Activated B cell treated with CpG ODN at 0.5 μM for 24 hours (primary cell): Measurements from ENCODE around the gene FBXW4. TPM values are rescaled to one million over a fixed set of nuclear protein-coding genes. Genes with fewer than 3 reads are reported as not detected.
"Not testable (repeated sequence)": the region's sequence is repeated elsewhere in the genome, so short reads cannot be mapped to it uniquely, and the experiment has no call there.

Source experiments
- ATAC-seq: fragments of 200-7000 bp; cut with Tn5 transposase; one replicate; pipeline ENCODE4 v1.10.0; 2021; ENCODE audit warnings: low read depth, mild to moderate bottlenecking, moderate library complexity
- CTCF ChIA-PET: fragments of 350-600 bp; sonication (Branson Sonifier 250); formaldehyde crosslinking; loops from one replicate; lab custom pipeline; 2021; ENCODE audit warnings: antibody characterized with exemption; lab: Charles Lee
- POLR2A ChIA-PET: fragments of 350-600 bp; sonication (Branson Sonifier 250); formaldehyde crosslinking; loops from one replicate; lab custom pipeline; 2021; ENCODE audit warnings: antibody characterized with exemption; lab: Charles Lee
- DNase-seq: peaks from one replicate; pipeline ENCODE4 v3.0.0; 2022
- H3K27ac Mint-ChIP-seq: one replicate; pipeline ENCODE4 v1.8.0; 2020; ENCODE audit warnings: mixed read lengths
- H3K27me3 Mint-ChIP-seq: one replicate; pipeline ENCODE4 v1.8.0; 2021; ENCODE audit warnings: mixed read lengths
- H3K36me3 Mint-ChIP-seq: one replicate; pipeline ENCODE4 v1.8.0; 2021; ENCODE audit warnings: low read depth, mixed read lengths
- H3K4me1 Mint-ChIP-seq: one replicate; pipeline ENCODE4 v1.8.0; 2021; ENCODE audit warnings: mixed read lengths
- H3K4me3 Mint-ChIP-seq: one replicate; pipeline ENCODE4 v1.8.0; 2020; ENCODE audit warnings: mild to moderate bottlenecking, mixed read lengths
- H3K9me3 Mint-ChIP-seq: one replicate; pipeline ENCODE4 v1.8.0; 2020; ENCODE audit warnings: mixed read lengths
- CTCF ChIP-seq: fragments of 200-600 bp; IDR thresholded peaks from one replicate; pipeline ENCODE4 v1.8.0; 2022; ENCODE audit warnings: antibody characterized with exemption, mild to moderate bottlenecking
- intact Hi-C: fragments of 100-400 bp; cut with micrococcal nuclease; formaldehyde crosslinking; loops from one replicate; pipeline ENCODE4 v1.15.1; 2024
- total RNA-seq: library from RNA; stranded (reverse); gene quantifications from 2 replicates; pipeline ENCODE4 v1.2.3, GENCODE V29; 2022

FBXW4 gene
- total RNA-seq, 1 donor from 2014 or later = 74.2 TPM

- Mint-ChIP-seq H3K27me3 (no peaks in the 10 kb centered on the region), H3K4me3 (no peak overlapping the region), H3K27ac (no peak overlapping the region), H3K4me1 (no peaks in the 10 kb centered on the region), H3K9me3 (no peaks in the 10 kb centered on the region), H3K36me3 (peaks cover 73% of the 10 kb centered on the region)
- TF ChIP-seq CTCF = no peak
- ChIA-PET CTCF (no interaction called here), POLR2A (no interaction called here)
- intact Hi-C loops = no loop called here
- DNase-seq = no peak
- no peak for ATAC-seq
Observed at GRCh38 chr10:101645659-101646058, 49.3 kb downstream of the FBXW4 start.

GRCh38 chr10:101644002-101644401 is 51.0 kb downstream of the FBXW4 start:
- Mint-ChIP-seq H3K36me3 (peaks cover 70% of the 10 kb centered on the region), H3K9me3 (no peaks in the 10 kb centered on the region), H3K4me1 (no peaks in the 10 kb centered on the region), H3K27ac (no peak overlapping the region), H3K4me3 (no peak overlapping the region), H3K27me3 (no peaks in the 10 kb centered on the region)
- no peak for TF ChIP-seq CTCF
- no peak for DNase-seq
- CTCF ChIA-PET = no interaction called here
- POLR2A ChIA-PET = no interaction called here
- ATAC-seq = no peak
- intact Hi-C loops = no loop called here

GRCh38 chr10:101643546-101643945 is 51.4 kb downstream of the FBXW4 start:
- no peak for TF ChIP-seq CTCF
- POLR2A ChIA-PET = no interaction called here
- H3K9me3 Mint-ChIP-seq = no peaks in the 10 kb centered on the region
- intact Hi-C loops = no loop called here
- DNase-seq (no peak), ATAC-seq (no peak)
- H3K4me1 Mint-ChIP-seq = no peaks in the 10 kb centered on the region
- H3K4me3 Mint-ChIP-seq = no peak overlapping the region
- CTCF ChIA-PET = no interaction called here
- no peak overlapping the region for H3K27ac Mint-ChIP-seq
- H3K27me3 Mint-ChIP-seq = no peaks in the 10 kb centered on the region
- H3K36me3 Mint-ChIP-seq = peaks cover 71% of the 10 kb centered on the region

GRCh38 chr10:101639141-101639900 is 55.6 kb downstream of the FBXW4 start:
- Mint-ChIP-seq H3K9me3 (no peaks in the 10 kb centered on the region), H3K27ac (no peak overlapping the region), H3K4me1 (no peaks in the 10 kb centered on the region), H3K27me3 (no peaks in the 10 kb centered on the region), H3K36me3 (peaks cover 62% of the 10 kb centered on the region), H3K4me3 (no peak overlapping the region)
- TF ChIP-seq CTCF = no peak
- ChIA-PET CTCF (no interaction called here), POLR2A (no interaction called here)
- intact Hi-C loops = no loop called here
- ATAC-seq (no peak), DNase-seq (no peak)

GRCh38 chr10:101633510-101633909 is 61.5 kb downstream of the FBXW4 start:
- ATAC-seq, H3K9me3 Mint-ChIP-seq, POLR2A ChIA-PET, H3K4me1 Mint-ChIP-seq, CTCF ChIA-PET, H3K27ac Mint-ChIP-seq, H3K27me3 Mint-ChIP-seq, intact Hi-C loops, DNase-seq, H3K4me3 Mint-ChIP-seq: not testable (repeated sequence)
- peaks cover 61% of the 10 kb centered on the region for H3K36me3 Mint-ChIP-seq
